KMS-11 (cell line): ENCODE measurements around the gene DUS2.
"Not testable (repeated sequence)": the region's sequence is repeated elsewhere in the genome, so short reads cannot be mapped to it uniquely, and the experiment has no call there.

Source experiments
- H2AFZ ChIP-seq: fragments of 200-600 bp; sonication (generic); 2 replicates; pipeline ENCODE4 v1.6.1; 2016; ENCODE audit warnings: antibody characterized with exemption, mixed run types, low read depth
- H3K27ac ChIP-seq: fragments of 200-600 bp; sonication (generic); 2 replicates; pipeline ENCODE4 v1.6.1; 2016; ENCODE audit warnings: mild to moderate bottlenecking, mixed run types
- H3K27me3 ChIP-seq: fragments of 200-600 bp; sonication (generic); 2 replicates; pipeline ENCODE4 v1.6.1; 2017; ENCODE audit warnings: mild to moderate bottlenecking, low read depth, mixed run types, moderate library complexity; ENCODE audit not compliant: insufficient read depth
- H3K36me3 ChIP-seq: fragments of 200-600 bp; sonication (generic); 2 replicates; pipeline ENCODE4 v1.6.1; 2017; ENCODE audit warnings: mild to moderate bottlenecking, mixed run types; ENCODE audit not compliant: insufficient read depth
- H3K4me1 ChIP-seq: fragments of 200-600 bp; sonication (generic); 2 replicates; pipeline ENCODE4 v1.6.1; 2016; ENCODE audit warnings: mild to moderate bottlenecking, low read depth, mixed run types; ENCODE audit not compliant: poor library complexity, severe bottlenecking
- H3K4me2 ChIP-seq: fragments of 200-600 bp; sonication (generic); 2 replicates; pipeline ENCODE4 v1.7.0; 2016; ENCODE audit warnings: mild to moderate bottlenecking, mixed run types
- H3K4me3 ChIP-seq: fragments of 200-600 bp; sonication (generic); IDR thresholded peaks from 2 replicates; pipeline ENCODE4 v1.6.1; 2017; ENCODE audit warnings: low read depth, low read length, mixed read lengths; ENCODE audit not compliant: insufficient read depth
- H3K79me2 ChIP-seq: fragments of 200-600 bp; sonication (generic); 2 replicates; pipeline ENCODE4 v1.6.1; 2016; ENCODE audit warnings: low read depth, mixed run types; ENCODE audit not compliant: insufficient read depth
- H3K9ac ChIP-seq: fragments of 200-600 bp; sonication (generic); 2 replicates; pipeline ENCODE4 v1.6.1; 2016; ENCODE audit warnings: mild to moderate bottlenecking, mixed run types
- H4K20me1 ChIP-seq: fragments of 200-600 bp; sonication (generic); 2 replicates; pipeline ENCODE4 v1.6.1; 2016; ENCODE audit warnings: mild to moderate bottlenecking, mixed run types; ENCODE audit not compliant: insufficient read depth
- CTCF ChIP-seq: fragments of 200-600 bp; sonication (generic); conservative IDR thresholded peaks from 2 replicates; pipeline ENCODE4 v1.6.1; 2017; ENCODE audit warnings: low read depth, mild to moderate bottlenecking, antibody characterized with exemption, low read length, moderate library complexity, mixed read lengths

Gene DUS2

GRCh38 chr16:68019167-68019680 is 3.9 kb upstream of the DUS2 start:
- Histone ChIP-seq H3K27ac (no peak overlapping the region), H3K9ac (no peak overlapping the region), H3K27me3 (no peaks in the 10 kb centered on the region), H2AFZ (no peak overlapping the region), H3K36me3 (no peaks in the 10 kb centered on the region), H3K4me3 (no peak overlapping the region), H3K79me2 (peaks cover 27% of the 10 kb centered on the region), H3K4me2 (no peak overlapping the region), H4K20me1 (no peaks in the 10 kb centered on the region), H3K4me1 (peaks cover 18% of the 10 kb centered on the region)
- no peak for TF ChIP-seq CTCF

- H3K36me3 ChIP-seq, result no peaks in the 10 kb centered on the region
- H3K4me2 ChIP-seq, result peak overlapping the region; percentile 100
- no peaks in the 10 kb centered on the region for H4K20me1 ChIP-seq
- no peak overlapping the region for H3K27ac ChIP-seq
- peaks cover 29% of the 10 kb centered on the region for H3K79me2 ChIP-seq
- H3K4me1 ChIP-seq, result peaks cover 23% of the 10 kb centered on the region
- no peak overlapping the region for H3K9ac ChIP-seq
- no peak overlapping the region for H3K4me3 ChIP-seq
- no peaks in the 10 kb centered on the region for H3K27me3 ChIP-seq
- TF ChIP-seq CTCF, result no peak
- H2AFZ ChIP-seq, result no peak overlapping the region
Measured at GRCh38 chr16:68021490-68021889, 1.6 kb upstream of the DUS2 start.

GRCh38 chr16:68022278-68022727 is 781 bp upstream of the DUS2 start:
- Histone ChIP-seq H3K36me3 (no peaks in the 10 kb centered on the region), H3K4me3 (no peak overlapping the region), H3K4me1 (peaks cover 23% of the 10 kb centered on the region), H3K4me2 (peak overlapping the region; percentile 100), H3K9ac (peak overlapping the region; percentile 98), H3K27ac (peak overlapping the region; percentile 85), H3K79me2 (peaks cover 29% of the 10 kb centered on the region), H2AFZ (peak overlapping the region; percentile 91), H3K27me3 (no peaks in the 10 kb centered on the region), H4K20me1 (no peaks in the 10 kb centered on the region)
- no peak for TF ChIP-seq CTCF

DNA sequence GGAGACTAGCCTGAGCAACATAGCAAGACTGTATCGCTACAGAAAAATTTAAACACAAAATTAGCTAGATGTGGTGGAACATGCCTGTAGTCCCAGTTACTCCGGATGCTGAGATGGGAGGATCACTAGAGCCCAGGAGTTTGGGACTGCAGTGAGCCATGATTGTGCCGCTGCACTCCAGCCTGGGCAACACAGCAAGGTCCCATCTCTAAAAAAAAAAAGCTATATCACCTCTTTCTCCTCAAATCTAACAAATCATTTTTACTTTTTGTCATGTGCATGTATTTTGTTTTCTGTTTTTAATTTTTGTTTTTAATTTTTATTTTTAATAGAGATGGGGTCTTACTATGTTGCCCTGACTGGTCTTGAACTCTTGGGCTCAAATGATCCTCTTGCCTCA is 5.9 kb downstream of the DUS2 start:
- no peaks in the 10 kb centered on the region for H4K20me1 ChIP-seq

GRCh38 chr16:68030108-68030507 is 7.0 kb downstream of the DUS2 start:
- not testable (repeated sequence) for H3K4me1 ChIP-seq, H3K4me2 ChIP-seq, H4K20me1 ChIP-seq, H3K79me2 ChIP-seq, H3K27me3 ChIP-seq, H2AFZ ChIP-seq, H3K36me3 ChIP-seq, H3K4me3 ChIP-seq, H3K9ac ChIP-seq, H3K27ac ChIP-seq

More for the DNA sequence above, 5.9 kb downstream of the DUS2 start:
- H3K4me3 ChIP-seq, result no peak overlapping the region
- peaks cover 5% of the 10 kb centered on the region for H3K79me2 ChIP-seq
- H3K4me1 ChIP-seq, result peaks cover 8% of the 10 kb centered on the region
- no peak overlapping the region for H2AFZ ChIP-seq
- H3K27me3 ChIP-seq, result no peaks in the 10 kb centered on the region
- H3K36me3 ChIP-seq, result no peaks in the 10 kb centered on the region; the same call in 1 of the 2 replicates
- TF ChIP-seq CTCF, result no peak
- no peak overlapping the region for H3K27ac ChIP-seq
- no peak overlapping the region for H3K4me2 ChIP-seq
- no peak overlapping the region for H3K9ac ChIP-seq
